ENCODE results near the gene TOMT.

The TOMT gene

GRCh38 chr11:72105888-72106287 is at the start of gene TOMT:
TSS of gene TOMT (plus strand) at chr11:72105924. CDS start at chr11:72105952, 28 bp downstream.
- no peak for DNase-seq

- no peak for DNase-seq
These were observed 47.2 kb upstream of the TOMT start for GRCh38 chr11:72058416-72059034.

GRCh38 chr11:72061739-72062396 is 43.9 kb upstream of the TOMT start:
- DNase-seq = no peak

- DNase-seq = no peak
These were observed 38.9 kb upstream of the TOMT start for GRCh38 chr11:72066855-72067254.

GRCh38 chr11:72067266-72067665 is 38.5 kb upstream of the TOMT start:
- no peak for DNase-seq

- no peak for DNase-seq
These were observed 38.0 kb upstream of the TOMT start for GRCh38 chr11:72067676-72068075.

GRCh38 chr11:72069200-72069599 is 36.5 kb upstream of the TOMT start:
- DNase-seq = no peak

GRCh38 chr11:72069787-72070251 is 35.9 kb upstream of the TOMT start:
- no peak for DNase-seq

- no peak for DNase-seq
These were observed 35.2 kb upstream of the TOMT start for GRCh38 chr11:72070491-72070890.

GRCh38 chr11:72072348-72072747 is 33.4 kb upstream of the TOMT start:
- DNase-seq = no peak

GRCh38 chr11:72075109-72075508 is 30.6 kb upstream of the TOMT start:
- DNase-seq = no peak

- no peak for DNase-seq
These were observed 30.0 kb upstream of the TOMT start for GRCh38 chr11:72075756-72076155.

GRCh38 chr11:72078477-72078876 is 27.2 kb upstream of the TOMT start:
- DNase-seq = no peak

GRCh38 chr11:72079819-72080325 is 25.9 kb upstream of the TOMT start:
- no peak for DNase-seq

GRCh38 chr11:72080326-72081183 is 25.2 kb upstream of the TOMT start, which contains the start of the genes LRRC51 and NUMA1:
TSS of gene LRRC51 (plus strand) at chr11:72080850. CDS start at chr11:72089084, 8,234 bp downstream.
TSS of gene NUMA1 (minus strand) at chr11:72080542. CDS start at chr11:72035943, 44,599 bp downstream.
- DNase-seq = peak; percentile 99

GRCh38 chr11:72081184-72081644 is 24.5 kb upstream of the TOMT start:
- no peak for DNase-seq

GRCh38 chr11:72081821-72082453 is 23.8 kb upstream of the TOMT start:
- no peak for DNase-seq

GRCh38 chr11:72083414-72083813 is 22.3 kb upstream of the TOMT start:
- no peak for DNase-seq

GRCh38 chr11:72084076-72084475 is 21.6 kb upstream of the TOMT start:
- no peak for DNase-seq

- no peak for DNase-seq
These were observed 20.8 kb upstream of the TOMT start for GRCh38 chr11:72084965-72085364.

GRCh38 chr11:72085621-72086351 is 19.9 kb upstream of the TOMT start:
- peak; percentile 80 for DNase-seq
